HG03139 (cell line): ENCODE measurements around the gene CYB5R2.

Source experiments
- ATAC-seq: cut with Tn5 transposase; IDR thresholded peaks from one replicate; pipeline ENCODE4 v1.9.1; 2021; ENCODE audit not compliant: unreplicated experiment

CYB5R2 gene

DNA sequence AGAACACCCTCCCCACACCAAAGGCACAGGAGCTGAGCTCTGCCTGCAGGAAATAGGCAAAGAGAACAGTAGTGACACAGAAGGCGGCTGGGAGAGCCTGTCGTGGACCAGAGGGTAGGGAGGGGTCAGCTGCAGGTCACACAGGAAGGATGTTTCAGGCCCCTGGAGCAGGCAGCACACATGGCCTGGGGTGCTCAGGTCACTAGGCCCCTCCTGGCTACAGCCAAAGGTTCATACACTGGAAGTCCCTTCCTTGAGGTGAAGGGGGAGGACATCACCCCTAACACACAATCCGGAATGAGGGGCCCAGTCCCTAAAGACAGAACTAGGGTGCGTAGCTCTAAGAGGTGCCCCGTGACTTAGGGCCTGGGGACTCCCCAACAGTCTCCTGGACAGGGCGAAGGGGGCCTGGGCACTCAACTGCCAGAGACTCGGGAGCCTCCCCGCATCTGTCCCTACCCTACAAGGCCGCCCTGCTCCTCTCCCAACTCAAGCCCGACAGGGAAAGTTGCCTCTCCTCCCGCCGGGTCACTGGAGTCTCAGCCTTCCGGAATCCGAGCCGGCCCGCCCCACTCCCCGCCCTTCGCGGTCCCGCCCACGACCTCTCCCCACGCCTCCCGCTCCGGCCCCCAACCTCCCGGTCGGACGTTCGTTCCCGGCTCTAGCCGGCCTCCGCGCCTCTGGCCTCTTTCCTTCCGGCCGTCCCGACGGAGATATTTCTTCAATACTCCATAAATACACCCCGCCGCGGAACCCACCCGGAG, at the start of gene CYB5R2:
Gene CYB5R2 (minus strand): TSS at position 541 of the 764 bp plus-strand sequence. CDS start 675 bp downstream, outside the sequence.
- no peak for ATAC-seq

DNA sequence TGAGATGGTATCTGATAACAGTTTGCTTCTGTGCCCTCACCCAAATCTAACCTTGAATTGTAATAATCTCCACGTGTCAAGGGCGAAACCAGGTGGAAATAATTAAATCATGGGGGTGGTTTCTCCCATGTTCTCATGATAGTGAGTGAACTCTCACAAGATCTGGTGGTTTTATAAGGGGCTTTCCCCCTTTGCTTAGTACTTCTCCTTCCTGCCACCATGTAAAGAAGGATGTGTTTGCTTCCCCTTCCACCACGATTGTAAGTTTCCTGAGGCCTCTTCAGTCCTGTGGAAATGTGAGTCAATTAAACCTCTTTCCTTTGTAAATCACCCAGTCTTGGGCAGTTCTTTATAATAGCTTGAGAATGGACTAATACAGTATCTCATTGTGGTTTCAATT, 41.5 kb upstream of the CYB5R2 start:
- no peak for ATAC-seq

- no peak for ATAC-seq
These were observed 33.1 kb upstream of the CYB5R2 start, which contains the start of gene OVCH2 for GRCh38 chr11:7706377-7706776. Gene OVCH2, minus strand, starts transcription at chr11:7706477. Its CDS starts 83 bp downstream, at chr11:7706394.

DNA sequence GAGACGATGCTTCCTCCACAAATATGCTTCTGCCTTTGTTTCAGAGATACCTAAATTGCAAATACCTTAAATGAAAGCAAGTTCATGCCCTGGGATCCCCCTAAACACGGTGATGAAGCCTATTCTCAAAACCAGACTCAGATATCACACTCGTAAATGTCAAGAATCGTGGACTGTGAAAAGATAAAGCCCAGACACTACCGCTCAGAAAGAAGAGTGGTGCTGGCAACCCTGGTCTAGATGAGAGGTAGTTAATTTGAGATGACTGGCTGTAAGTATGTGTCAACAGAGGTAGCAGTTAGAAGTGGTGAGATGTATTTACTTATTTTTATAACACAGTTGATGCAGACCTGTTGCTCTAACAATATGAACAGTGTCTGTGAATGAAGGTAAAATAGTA, 30.4 kb upstream of the CYB5R2 start:
- ATAC-seq = no peak

DNA sequence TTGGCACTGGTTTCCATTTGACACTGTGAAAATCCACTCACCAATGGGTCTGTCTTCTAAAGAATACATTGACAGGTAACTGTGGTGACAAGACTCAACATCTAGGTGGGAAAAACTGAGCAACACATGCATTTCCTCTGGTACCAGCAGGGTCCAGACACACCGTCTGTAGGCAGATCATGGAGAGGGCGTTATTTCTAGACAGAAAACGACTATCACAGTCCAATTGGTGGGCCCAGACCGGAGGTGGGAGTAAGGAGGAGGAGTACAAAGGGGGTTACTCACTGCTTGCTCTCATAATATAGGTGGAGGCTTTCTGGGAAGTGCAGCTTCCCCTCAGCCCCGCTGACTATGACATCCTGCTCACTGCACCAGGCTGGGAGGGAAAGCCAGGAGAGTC, 23.1 kb upstream of the CYB5R2 start:
- ATAC-seq = no peak

GRCh38 chr11:7694235-7694634, 20.9 kb upstream of the CYB5R2 start:
- no peak for ATAC-seq

GRCh38 chr11:7692426-7692825, 19.1 kb upstream of the CYB5R2 start:
- no peak for ATAC-seq

DNA sequence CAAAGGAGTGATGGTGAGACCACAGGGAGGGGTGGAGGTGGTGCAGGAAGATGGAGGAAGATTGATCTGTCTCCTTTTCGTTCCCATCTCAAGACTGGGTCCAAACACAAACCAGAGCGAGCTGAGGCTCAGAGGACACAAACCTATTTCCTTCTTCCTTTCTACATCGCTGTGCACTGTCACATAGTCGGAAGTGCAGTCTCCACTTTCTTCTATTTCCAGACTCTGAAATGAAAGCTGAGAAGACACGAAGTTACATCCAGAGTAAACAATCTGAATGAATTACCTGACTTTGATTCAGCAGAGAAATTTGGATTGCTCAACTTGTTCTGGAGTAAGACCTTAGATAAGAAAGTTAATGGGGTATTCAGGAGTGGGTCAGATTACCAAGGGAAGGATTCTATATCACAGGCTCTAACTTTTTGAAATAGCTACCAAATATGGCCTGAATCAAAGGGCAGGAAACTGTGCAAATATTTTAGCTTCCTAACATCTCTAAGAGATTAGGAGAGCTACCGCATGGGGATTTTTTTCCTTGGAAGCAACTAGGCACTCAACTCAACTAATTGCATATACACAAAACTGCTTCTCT, 18.6 kb upstream of the CYB5R2 start:
- ATAC-seq = no peak

- no peak for ATAC-seq
These were observed 17.3 kb upstream of the CYB5R2 start for GRCh38 chr11:7690648-7691047.

- ATAC-seq = no peak
These were observed 15.9 kb upstream of the CYB5R2 start for GRCh38 chr11:7689239-7689638.

DNA sequence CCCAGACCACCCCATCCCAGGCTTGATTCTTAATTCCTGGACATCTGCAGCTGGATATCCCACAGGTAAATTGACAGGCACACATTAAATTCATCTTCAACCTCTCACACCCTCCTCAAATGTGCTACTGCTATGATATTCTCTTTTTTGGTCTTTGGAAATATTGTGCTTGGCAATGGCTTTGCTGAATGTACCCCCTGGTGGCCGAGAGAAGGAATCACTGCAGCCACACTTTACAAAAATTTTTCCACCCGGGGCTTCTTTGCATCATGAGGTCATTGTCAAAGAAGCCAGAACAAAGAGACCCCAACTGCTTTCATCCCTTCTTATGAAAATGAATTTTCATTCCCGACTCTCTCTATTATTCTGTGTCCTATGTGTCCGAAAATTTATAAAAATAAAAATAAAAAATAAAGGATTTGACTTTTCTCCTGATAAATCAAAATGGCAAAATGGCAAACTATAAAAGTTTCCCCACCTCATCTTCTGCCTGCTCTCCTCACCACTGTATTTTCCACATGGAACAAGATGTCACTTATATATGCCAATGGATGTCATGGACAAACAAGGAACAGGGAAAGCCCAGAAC, 15.0 kb upstream of the CYB5R2 start:
- ATAC-seq = no peak

- ATAC-seq = no peak
These were observed 14.1 kb upstream of the CYB5R2 start for GRCh38 chr11:7687386-7687785.

- no peak for ATAC-seq
These were observed 13.5 kb upstream of the CYB5R2 start for GRCh38 chr11:7686761-7687160.

- no peak for ATAC-seq
These were observed 10.3 kb upstream of the CYB5R2 start for GRCh38 chr11:7683571-7683970.

- ATAC-seq = no peak
These were observed 4.5 kb upstream of the CYB5R2 start for GRCh38 chr11:7677796-7678201.

DNA sequence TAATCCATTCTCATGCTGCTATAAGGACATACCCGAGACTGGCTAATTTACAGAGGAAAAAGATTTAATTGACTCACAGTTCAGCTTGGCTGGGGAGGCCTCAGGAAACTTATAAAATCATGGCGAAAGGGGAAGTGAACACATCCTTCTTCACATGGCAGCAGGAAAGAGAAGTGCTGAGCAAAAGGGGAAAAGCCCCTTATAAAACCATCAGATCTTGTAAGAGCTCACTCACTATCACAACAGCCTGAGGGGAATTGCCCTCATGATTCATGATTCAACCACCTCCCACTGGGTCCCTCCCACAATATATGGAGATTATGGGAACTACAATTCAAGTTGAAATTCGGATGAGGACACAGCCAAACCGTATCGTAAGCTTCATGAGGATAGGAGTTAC, 3.8 kb upstream of the CYB5R2 start:
- no peak for ATAC-seq

- ATAC-seq = no peak
These were observed 2.3 kb upstream of the CYB5R2 start for GRCh38 chr11:7675631-7676030.

GRCh38 chr11:7673724-7674434, 579 bp upstream of the CYB5R2 start:
- ATAC-seq = no peak

DNA sequence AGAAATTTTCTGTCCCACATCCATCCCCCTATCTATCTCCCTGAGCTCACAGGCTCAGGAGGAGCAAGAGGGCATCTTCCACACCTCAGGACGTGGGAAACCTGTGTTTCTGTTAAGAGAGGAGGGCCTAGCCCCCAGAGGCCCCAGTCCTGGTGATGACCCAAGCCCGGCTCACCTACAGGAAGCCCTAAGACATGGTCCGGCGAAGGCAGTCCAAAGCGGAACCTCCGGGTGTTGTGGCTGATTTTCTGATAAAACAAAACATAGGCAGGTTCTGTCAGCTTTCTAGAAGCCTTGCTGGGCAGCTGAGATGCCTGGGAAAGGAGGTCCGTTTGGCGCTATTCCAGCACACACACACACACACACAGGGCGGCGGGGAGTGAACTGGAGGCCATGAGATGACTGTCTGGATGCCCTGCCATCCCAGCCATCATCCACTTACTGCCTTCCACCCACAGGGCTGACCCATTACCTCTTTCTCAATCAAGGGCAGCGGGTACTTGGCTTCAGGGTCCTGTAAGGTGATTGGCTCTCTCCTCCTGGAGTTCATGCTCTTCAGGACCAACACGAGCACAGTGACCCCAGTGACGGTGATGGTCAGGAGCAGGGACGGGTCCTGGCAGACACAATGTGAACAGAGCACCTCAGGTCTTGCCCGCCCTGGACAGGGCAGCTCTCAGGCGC, 882 bp downstream of the CYB5R2 start:
- no peak for ATAC-seq

DNA sequence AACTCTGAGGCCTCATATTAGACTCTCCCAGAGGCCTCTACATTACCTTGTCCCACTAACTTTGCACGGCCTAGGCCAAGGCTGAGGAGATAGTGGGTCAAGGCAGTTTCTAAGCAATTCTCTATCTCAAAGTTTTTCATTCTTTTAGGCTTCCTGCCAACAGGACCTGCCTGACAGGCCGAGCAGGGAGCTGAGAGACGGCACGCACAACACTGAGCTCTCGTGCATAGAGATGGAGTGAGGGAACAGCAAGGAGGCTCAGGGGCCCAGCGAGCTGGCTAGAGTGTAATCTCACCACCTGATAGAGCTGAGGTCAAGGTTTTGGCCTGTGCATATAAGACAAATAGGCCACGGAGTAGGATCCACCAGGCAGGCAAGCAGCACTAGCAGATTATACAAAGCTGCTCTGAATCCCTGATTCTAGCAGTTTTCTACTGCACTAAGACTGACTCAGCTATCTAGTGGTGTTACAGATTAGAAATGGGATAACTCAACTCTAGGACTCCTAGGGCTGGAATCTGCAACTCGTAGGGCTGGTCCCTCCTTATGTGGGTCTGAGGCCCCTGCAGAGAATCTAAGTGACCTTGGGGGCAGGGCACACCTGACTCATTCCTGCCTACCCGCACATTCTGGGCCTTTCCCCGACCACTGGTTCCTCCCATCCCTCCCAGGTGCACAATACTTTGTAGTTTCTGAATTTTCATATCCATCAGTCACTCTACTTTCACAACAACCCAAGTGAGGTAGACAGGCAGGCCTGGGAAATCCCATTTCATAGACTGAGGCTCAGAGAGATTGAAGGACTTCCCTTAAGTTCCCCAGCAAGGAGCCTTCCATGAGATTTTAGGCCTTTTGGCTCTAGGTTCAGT, 1.7 kb downstream of the CYB5R2 start:
- peak; percentile 36 for ATAC-seq
